ENCODE measurements around the gene ZER1. TPM values are rescaled to one million over a fixed set of nuclear protein-coding genes. Genes with fewer than 3 reads are reported as not detected.

Gene ZER1
- total RNA-seq, 4 donors from 2014 or later, result 30.9 to 80.1 (median 34.7) TPM

DNA sequence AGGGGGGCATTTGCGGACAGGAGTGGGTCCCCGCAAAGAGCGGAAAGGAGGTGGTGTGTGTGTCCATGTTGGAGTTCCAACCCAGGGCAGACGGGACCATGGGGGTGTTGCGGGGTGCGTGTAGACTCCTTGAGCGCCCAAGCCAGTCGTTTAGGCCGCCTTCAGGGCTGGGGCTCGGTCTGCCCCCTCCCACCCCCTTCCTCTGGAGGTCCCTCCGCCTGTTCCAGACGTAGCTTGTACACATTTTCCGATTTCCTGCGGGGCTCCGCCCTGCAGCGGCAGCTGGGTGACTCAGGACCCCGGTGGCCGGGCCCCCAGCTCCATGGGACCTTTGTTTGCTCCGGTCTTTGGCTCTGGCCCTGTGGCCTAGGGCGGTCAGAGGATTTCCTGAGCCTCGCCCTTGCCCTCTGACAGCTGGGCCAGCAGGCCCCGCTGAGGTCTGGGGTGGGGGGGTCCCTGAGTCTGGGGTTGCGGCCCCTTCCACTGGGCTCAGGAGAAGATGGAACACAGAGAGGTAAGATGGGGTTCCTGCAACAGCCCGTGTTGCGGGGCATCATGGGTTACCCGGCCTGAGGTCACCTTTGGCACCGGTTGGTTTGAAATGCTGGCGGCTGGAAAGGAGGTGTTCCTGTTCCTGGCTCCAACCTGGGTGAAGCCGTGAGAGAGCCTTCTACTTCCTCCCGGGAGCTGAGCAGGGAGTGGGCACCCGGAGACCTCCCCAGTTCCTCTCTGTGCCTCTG lies 67.9 kb downstream of the ZER1 start:
- TF ChIP-seq, protein P1, sequence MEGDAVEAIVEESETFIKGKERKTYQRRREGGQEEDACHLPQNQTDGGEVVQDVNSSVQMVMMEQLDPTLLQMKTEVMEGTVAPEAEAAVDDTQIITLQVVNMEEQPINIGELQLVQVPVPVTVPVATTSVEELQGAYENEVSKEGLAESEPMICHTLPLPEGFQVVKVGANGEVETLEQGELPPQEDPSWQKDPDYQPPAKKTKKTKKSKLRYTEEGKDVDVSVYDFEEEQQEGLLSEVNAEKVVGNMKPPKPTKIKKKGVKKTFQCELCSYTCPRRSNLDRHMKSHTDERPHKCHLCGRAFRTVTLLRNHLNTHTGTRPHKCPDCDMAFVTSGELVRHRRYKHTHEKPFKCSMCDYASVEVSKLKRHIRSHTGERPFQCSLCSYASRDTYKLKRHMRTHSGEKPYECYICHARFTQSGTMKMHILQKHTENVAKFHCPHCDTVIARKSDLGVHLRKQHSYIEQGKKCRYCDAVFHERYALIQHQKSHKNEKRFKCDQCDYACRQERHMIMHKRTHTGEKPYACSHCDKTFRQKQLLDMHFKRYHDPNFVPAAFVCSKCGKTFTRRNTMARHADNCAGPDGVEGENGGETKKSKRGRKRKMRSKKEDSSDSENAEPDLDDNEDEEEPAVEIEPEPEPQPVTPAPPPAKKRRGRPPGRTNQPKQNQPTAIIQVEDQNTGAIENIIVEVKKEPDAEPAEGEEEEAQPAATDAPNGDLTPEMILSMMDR (IDR thresholded peaks at IDR 0.05; ENCODE audit: low read depth), result no peak

DNA sequence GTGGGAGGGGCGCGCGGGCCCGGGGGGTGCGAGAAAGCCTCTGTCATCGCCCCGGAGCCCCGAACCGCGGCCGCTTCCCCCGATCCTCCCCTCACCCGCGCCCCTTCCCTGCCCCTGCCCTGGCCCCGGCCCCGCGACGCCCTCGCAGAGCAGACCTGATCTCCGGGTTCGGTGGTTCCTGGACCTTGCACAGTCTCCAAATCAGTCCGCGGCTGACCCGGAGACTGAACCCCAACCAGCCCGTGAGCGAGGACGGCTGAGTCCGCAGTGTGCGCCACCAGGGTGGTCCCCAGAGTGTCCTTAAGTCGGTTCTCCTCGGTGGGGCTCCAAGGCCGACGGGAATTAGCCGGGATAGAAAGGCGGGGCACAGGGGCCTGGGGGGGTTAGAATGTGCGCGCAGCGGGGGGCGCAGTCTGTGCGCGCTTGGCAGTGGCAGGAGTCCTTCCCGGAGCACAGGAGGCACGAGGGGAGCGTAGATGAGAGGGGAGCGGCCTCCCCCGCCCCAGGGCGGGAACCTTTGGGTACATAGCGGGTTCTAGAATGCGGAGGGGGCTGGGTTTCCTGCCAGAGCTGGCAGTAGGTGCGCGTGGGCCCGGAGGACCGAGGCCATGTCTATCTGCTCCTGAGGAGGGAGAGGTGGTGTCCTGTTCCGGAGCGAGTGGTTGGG lies 68.6 kb downstream of the ZER1 start:
- TF ChIP-seq, protein P1 (IDR thresholded peaks at IDR 0.05; ENCODE audit: low read depth), result no peak

DNA sequence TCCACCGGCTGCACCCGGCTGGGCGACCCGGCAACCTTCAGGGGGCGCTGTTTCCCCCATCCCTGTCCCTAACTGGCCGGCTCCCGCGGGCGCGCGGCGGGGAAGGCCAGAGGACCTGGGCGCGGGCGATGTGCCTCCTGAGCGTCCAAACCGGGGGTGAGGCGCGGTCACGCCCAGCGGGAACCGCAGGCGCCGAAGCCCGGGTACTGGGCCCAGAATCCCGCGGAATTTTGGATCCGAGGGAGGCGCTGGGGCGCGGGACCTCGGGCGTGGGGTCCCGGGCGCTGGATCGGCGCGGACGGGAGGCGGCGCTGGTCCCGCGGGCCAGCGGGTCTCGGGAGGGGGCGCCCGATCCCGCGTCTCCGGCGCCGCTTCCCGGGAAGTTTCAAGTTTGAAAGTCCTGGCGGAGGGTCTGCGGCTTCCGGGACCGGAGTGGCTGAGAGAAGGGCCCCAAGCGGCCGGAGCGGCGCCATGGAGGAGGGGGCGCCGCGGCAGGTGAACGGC lies 69.2 kb downstream of the ZER1 start, which contains the start of gene PKN3:
Gene PKN3, plus strand, starts transcription at position 59 of the 504 bp plus-strand sequence. Its CDS starts 413 bp downstream, at position 472.
- TF ChIP-seq, protein P1 (IDR thresholded peaks at IDR 0.05; ENCODE audit: low read depth), result no peak

DNA sequence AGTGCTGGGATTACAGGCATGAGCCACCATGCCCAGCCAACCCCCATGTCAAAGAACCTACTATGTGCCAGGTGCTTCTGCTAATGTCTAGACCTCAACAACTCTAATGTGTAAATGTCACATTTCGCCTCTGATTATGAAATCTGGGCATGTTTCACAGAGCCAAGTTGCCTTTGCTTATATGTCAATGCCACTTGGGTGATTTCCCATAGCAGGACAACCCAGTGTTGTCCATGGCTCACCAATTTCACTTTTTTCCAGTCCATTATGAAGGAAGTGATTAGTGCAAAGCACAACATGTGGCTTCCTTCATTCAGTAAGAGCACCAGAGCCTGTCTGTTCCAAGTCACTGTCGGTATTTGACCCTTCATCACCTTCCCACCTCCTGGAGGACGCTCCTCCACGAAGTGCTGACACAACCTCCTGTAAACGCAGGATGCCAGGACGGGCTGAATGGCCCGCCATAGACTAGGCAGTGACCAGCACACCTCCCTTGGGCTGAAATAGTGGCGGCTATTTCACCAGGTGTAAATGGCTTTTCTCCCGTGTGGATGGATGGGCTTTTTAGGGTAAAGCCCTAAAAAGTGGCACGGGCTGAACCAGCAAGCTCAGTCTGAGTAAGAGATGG lies 70.4 kb downstream of the ZER1 start:
- TF ChIP-seq, protein P1 (IDR thresholded peaks at IDR 0.05; ENCODE audit: low read depth), result no peak

DNA sequence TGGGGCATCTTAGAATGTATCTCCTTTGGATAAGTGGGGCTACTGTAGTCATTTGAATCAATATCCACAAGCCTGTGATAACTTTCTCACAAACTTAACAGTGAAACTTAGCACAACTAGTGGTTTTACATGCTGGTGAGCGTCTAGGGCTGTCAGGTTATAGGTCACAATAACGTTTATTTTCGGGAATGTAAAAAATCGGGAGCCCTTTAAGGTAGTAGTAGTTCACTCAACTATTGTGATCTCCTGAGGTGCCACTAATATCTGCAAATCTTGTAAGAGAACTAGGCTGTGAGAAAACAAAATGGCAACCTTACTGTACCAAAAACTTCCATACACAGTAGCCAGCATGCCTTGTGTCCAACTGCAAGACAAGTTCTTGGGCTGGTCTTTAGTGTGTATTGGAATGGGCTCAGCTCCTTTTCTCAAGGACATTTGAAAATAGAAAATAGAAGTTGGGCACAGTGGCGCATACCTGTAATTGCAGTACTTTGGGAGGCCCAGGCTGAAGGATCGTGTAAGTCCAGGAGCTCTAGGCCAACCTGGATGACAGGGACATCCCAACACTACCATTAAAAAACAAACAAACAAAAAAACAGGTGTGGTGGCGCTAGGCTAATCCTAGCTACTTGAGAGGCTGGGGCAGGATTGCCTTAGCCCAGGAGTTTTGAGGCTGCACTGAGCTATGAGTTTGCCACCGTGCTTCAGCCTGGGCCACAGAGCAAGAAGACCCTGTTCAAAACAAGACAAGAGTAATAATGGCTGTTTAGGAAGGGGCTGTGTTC lies 74.6 kb downstream of the ZER1 start:
- TF ChIP-seq, protein P1 (IDR thresholded peaks at IDR 0.05; ENCODE audit: low read depth), result no peak

DNA sequence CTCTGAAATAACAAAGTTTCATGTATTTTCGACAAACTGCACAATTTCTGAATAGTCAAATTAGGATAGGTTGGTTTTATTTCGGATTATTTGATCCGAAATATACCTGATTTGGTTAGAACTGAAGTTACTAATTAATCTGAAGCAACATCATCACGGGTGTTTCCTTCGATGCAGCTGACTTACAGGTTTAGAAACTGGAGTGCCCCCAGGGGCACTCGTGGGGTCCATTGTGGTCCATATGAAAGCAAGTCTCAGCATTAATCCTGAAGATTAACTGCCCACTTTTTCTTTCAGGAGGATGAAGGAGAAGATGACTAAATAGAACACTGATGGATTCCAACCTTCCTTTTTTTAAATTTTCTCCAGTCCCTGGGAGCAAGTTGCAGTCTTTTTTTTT lies 77.4 kb downstream of the ZER1 start:
- TF ChIP-seq, protein P1 (IDR thresholded peaks at IDR 0.05; ENCODE audit: low read depth), result no peak

All from subcutaneous adipose tissue (tissue), 4 donors.